GM19035 (cell line): ENCODE measurements around the gene MRPL34.
A peak's percentile ranks its signal among the peaks of the same experiment; 100 is the strongest.

Experiments
- ATAC-seq: cut with Tn5 transposase; IDR thresholded peaks from one replicate; pipeline ENCODE4 v1.9.1; 2021; ENCODE audit not compliant: unreplicated experiment

MRPL34 gene

GRCh38 chr19:17309198-17309964, 3.7 kb downstream of the MRPL34 start, which contains the start of gene DDA1:
DDA1 (plus strand) TSS chr19:17309563; CDS start chr19:17309655, 92 bp downstream.
- peak; percentile 59 for ATAC-seq

GRCh38 chr19:17309965-17310461, 4.3 kb downstream of the MRPL34 start:
- ATAC-seq = no peak

- no peak for ATAC-seq
Observed at GRCh38 chr19:17311455-17312188, 6.0 kb downstream of the MRPL34 start.

GRCh38 chr19:17312189-17313113, 6.8 kb downstream of the MRPL34 start:
- ATAC-seq = no peak

GRCh38 chr19:17314007-17314593, 8.4 kb downstream of the MRPL34 start:
- no peak for ATAC-seq

- ATAC-seq = no peak
Observed at GRCh38 chr19:17318966-17319365, 13.3 kb downstream of the MRPL34 start.

GRCh38 chr19:17319473-17320238, 14.0 kb downstream of the MRPL34 start:
- ATAC-seq = no peak

GRCh38 chr19:17320435-17320834, 14.8 kb downstream of the MRPL34 start:
- ATAC-seq = no peak

GRCh38 chr19:17321655-17322489, 16.2 kb downstream of the MRPL34 start:
- ATAC-seq = no peak

- no peak for ATAC-seq
Observed at GRCh38 chr19:17322854-17323253, 17.2 kb downstream of the MRPL34 start.

- no peak for ATAC-seq
Observed at GRCh38 chr19:17323300-17323963, 17.8 kb downstream of the MRPL34 start.

- ATAC-seq = no peak
Observed at GRCh38 chr19:17323964-17324332, 18.3 kb downstream of the MRPL34 start.

GRCh38 chr19:17324357-17325114, 18.9 kb downstream of the MRPL34 start:
- no peak for ATAC-seq

- no peak for ATAC-seq
Observed at GRCh38 chr19:17325133-17325532, 19.5 kb downstream of the MRPL34 start.

- no peak for ATAC-seq
Observed at GRCh38 chr19:17325881-17326594, 20.4 kb downstream of the MRPL34 start.

- no peak for ATAC-seq
Observed at GRCh38 chr19:17326595-17326966, 20.9 kb downstream of the MRPL34 start.

- ATAC-seq = no peak
Observed at GRCh38 chr19:17327068-17327653, 21.5 kb downstream of the MRPL34 start.
